SH-SY5Y (cell line): Measurements from ENCODE around the gene DOK7.

Experiments used
- GATA2 ChIP-seq: IDR thresholded peaks from 2 replicates; pipeline ENCODE4 v1.6.1; 2011; ENCODE audit warnings: mild to moderate bottlenecking, low read depth, low read length
- GATA3 ChIP-seq: IDR thresholded peaks from 2 replicates; pipeline ENCODE4 v1.6.1; 2011; ENCODE audit warnings: low read depth, mild to moderate bottlenecking, low read length, moderate library complexity

DNA sequence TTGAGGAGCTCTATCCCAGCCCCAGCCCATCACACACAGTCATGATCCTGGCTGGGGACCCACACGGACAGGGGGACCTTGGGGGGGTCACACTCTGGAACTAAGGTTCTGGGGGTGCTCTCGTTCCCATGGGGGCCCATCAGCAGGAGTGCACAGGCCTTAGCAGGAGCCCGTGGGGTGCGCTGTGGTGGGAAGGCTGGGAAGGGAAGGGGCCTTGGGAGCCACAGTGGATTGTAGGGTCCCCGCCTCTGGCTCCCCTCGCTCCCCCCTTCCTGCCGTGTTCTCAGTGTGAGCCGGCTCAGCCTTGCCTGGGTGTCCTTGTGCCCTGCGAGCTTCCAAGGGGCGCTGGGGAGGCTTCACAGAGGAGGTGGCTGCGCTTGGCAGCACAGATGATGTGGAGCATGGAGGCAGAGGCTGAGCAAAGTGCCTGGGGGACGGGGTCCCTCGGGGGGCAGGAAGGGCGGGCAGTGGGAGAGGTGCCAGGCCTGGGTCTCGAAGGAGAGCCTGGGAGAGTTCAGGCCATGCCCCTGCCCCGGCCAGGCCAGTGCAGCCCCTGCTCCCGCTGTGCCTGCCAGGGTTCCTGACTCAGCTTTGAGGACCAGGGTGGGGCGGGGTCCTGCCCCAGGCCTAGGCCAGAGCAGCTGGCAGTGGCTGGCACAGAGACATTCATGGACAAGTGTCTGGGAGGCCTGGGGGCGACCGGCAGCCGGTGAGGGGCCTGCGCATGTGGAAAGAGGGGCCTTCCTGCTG, 26.9 kb upstream of the DOK7 start:
- TF ChIP-seq GATA2 (no peak), GATA3 (no peak)
